CD4-positive, alpha-beta T cell treated with Interleukin-21 for 1 hour (primary cell): ENCODE data around the gene PTGER3.
"Not testable (repeated sequence)": the region's sequence is repeated elsewhere in the genome, so short reads cannot be mapped to it uniquely, and the experiment has no call there.

Source experiments
- DNase-seq: peaks from one replicate; pipeline ENCODE4 v3.0.0-alpha.2; 2020

Gene PTGER3

DNA sequence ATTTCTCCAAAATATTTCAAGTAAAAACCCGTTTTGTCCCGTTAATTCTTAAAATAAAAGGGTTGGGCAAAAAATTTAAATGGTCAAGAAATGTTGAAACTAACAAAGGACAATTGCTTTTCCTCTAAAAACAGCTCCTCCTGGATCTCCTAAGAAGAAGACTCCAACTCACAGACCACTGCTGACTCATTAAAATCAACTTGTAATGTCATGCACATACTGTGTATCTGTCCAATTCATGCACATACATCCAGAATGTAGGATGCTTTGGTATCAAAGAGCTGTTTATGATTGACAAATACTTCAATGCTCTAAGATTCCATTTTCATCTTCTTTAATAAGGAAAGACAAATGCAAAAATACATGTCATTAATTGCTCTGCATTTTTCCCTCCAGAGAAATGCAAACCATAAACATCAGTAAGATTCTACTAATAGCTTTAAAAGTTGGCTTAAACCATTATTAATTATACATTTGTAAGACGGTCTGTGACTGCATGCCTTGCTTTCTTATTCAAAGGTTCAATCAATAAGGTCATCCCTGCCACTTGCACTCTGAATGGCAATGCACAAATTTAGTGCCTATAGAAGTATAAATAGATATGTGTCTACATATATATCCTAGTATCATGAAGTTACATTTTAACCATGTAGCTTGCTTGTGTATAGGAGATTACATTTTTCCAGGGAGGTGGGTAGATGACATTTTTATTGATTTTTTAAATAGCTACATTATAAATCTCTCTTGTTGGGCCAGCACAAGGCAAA, 44.7 kb downstream of the PTGER3 start:
- no peak for DNase-seq

DNA sequence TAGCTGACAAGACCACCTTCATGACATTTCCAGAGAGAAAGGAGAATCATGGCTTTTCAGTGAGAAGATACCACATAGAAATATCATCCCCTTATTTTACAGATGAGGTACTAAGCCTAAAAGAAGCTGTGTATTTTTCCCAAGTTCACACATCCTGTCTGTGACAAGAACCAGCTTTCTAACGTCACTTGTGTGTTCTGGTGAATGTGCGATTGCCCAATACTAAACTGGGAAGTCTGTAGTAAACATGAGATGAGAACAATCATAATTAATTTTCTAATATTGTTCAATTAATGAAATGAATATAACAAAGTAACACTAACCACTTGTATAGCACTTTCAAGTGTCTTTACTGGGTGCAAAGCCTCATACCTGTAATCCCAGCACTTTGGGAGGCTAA, 46.0 kb downstream of the PTGER3 start:
- DNase-seq, result no peak

DNA sequence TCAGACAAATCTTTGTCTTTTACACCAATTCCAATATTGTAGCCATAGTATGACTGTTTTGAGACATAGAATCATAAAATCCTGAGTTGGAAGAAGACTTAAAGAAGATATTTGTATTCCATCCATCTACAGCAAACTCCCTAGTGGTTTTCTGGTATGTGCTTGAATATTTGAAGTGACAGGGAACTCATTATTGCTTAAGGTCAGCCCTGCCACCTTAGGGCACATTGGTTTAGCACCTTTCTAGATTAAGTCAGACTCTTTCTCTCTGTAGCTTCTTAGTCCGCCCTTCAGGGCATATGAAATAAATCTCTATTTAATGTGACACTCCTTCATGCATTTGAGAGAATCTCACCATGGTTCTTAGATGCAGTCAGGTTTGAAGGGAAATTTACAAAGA, 49.8 kb downstream of the PTGER3 start:
- DNase-seq, result no peak

DNA sequence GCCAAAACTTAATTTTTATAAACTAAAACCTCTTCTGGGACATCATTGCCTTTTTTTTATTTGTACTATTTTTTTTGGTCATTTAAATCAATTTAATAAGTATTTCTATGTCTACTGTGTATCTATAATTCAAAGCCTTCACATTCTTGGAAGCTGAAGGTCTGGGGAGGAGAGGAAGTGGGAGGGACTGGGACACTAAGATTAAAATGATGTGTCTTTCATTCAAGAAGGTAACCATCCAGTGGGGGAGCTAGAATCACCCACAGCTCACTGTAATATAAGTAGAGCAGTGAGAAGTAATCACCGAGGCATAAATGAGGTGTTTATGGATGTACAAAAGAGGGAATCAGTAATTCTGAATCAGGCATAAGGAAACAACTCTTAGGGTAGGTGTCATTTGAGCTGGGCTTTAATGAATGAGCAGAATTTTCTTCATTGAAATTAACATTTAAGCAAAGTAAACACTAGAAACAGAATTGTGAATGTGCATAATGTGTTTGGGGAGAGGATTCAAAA, 52.8 kb downstream of the PTGER3 start:
- DNase-seq, result no peak

DNA sequence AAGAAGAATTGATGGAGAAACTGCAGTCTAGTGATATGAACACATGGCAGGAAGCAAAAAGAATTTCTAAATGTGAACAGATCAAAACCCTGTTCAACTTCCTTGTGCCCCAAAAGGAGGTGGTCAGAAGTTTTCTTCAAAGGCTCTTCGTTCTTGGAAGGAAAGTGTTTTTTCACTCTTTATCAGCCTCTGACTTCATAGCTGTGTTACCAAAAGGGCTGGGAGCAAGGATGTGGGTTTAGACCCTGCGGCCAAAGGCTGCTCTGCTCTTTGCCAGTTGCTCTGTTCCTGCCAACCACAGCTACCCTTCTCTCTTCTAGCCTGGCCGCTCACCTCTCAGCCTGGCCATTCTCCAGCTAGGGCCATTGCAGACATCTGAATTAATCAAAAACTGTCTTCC, 53.8 kb downstream of the PTGER3 start:
- DNase-seq, result no peak

DNA sequence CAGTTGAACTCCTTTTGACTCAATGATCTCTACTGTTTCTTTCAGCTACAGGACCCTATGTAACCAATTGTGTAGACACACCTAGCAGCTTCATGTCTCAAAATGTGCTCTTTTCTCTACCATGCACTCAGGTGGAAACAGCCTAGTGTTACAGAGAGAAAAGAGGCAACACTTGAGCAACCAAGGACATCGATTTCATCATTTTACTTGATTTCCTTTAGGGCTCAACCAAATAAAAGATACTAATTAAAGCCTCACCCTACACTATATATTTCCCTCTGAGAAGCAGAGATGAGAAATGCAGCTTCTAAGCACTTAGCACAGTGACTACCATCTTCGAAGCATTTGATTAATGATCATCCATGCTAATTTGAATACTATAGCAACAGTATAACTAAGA, 55.1 kb downstream of the PTGER3 start:
- no peak for DNase-seq

DNA sequence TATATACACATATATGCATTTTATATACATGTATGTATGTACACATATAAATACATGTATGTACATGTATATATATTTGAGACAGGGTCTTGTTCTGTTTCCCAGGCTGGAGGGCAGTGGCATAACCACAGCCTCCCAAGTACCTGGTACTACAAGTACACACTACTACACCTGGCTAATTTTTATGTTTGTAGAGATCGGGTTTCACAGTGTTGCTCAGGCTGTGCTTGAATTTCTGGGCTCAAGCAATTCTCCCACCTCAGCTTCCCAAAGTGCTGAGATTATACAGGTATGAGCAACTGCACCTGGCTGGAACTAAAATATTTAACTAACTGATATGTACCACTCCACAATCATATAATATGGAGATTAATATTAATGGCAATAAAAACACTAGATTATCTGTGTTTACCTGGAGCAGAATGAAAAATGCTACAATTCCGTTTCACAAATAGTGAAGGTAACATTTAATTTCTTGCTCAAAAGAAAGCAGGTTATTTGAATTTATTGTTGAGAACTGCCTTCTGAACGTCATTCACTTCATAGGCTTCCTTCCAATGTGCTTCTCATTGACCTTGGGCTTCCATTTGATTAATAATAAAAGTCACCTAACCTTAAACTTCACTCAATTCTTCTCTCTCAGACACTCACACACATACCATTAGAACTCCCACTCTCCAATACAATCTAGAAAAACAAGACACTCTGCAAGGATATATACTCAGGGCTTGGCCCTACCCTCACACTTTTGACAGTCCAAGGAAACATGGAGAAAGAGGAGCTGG, 57.0 kb downstream of the PTGER3 start:
- DNase-seq, result no peak

DNA sequence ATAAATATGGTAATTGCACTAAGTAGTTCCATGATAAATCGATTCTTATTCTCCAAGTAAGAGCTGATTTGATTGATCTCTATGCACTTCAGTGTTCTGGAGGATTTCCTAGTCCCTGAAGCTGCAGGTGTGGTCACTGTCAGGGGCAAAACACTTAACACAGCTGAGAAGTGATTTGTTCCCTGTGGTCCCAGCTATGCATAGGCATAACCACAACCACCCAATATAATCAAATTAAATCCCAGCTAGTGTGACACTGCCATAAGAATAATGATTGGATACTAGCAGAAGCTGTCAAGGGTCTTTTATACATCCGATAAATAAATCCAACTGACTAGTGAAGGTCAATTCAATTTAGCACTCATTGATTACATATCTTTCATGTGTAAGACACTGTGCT, 60.1 kb downstream of the PTGER3 start:
- no peak for DNase-seq

DNA sequence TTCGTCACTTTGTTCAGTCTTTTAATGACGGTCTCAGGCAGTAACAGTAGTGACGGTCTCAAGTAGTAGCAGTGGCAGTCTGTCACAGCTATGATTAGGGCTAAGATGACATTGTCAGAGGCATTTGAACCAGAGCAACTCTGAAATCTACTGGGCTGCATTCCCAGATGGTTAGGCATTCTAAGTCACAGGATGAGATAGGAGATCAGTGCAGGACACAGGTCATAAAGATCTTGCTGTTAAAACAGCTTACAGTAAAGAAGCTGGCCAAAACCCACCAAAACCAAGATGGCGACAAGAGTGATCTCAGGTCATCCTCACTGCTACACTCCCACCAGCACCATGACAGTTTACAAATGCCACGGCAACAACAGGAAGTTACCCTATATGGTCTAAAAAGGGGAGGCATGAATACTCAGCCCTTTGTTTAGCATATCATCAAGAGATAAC, 61.8 kb downstream of the PTGER3 start:
- not testable (repeated sequence) for DNase-seq

DNA sequence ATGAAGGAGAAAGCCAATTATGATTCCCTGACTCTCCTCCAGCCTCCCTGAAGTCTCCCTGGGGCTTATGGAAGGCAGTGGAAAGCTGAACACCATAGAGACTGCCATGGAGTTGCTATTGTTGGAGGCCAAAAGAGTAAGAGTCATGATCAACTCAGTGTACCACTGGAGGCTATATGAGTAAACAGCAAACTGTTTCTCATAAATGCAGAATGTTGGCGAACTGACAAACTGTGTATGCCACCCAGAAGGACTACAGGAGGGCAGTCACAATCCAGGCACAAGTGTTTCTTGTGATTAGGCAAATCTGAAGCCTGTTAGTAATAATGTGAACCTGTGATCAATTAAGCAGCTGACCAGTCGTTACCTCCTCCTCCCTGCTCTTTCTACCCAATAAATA, 62.3 kb downstream of the PTGER3 start:
- not testable (repeated sequence) for DNase-seq

DNA sequence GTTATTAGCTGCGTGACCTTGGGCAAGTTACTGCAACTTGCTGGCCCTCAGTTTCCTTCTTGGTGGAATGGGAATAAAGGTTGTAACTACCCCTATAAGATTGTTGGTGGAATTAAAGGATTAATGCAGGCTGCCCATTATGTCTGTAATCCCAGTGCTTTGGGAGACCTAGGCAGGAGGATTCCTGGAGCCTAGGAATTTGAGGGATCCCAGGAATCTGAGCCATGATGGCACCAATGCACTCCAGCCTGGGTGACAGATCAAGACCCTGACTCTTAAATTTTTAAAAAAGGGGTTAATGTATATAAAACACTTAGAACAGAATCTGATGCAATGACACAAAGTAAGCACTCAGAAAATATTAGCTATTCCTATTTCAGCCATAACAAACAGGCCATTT, 67.3 kb downstream of the PTGER3 start:
- DNase-seq, result no peak

DNA sequence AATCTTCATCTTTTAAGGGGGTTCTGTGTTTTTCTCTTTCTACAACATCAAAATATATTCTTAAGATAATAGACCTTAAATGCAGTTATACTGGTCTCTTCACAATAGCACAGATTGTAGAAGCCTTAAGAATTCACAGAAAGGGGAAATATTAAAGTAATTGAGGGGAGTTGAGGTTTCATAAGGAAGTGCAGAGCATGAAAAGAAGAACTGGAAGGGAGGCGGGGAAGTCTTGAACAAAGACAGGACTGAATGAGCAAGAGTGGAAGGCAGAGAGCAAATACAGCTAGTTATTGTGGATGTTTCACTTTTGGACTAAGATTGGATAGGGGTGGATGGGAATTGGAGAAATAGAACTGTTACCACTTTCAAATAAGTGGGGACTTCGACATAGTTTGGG, 67.7 kb downstream of the PTGER3 start:
- DNase-seq, result no peak

DNA sequence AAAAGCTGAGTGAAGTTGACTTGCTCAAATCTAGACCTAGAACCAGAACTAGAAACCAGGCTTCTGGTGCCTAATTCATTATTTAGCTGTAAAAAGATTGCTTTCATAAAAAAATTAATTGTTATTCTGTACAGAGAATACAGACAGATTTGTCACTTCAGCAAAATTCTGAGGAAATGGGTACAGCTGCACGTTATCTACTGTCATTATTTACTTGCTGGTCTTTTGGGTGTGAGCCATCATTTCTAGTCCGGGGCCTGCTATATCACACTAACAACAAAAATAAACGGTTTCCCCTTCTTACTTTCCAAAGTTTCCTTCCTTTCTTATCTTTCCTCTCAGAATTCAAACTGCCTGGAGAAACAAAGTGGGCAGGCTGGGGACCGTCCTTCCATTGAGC, 68.3 kb downstream of the PTGER3 start:
- DNase-seq, result no peak

DNA sequence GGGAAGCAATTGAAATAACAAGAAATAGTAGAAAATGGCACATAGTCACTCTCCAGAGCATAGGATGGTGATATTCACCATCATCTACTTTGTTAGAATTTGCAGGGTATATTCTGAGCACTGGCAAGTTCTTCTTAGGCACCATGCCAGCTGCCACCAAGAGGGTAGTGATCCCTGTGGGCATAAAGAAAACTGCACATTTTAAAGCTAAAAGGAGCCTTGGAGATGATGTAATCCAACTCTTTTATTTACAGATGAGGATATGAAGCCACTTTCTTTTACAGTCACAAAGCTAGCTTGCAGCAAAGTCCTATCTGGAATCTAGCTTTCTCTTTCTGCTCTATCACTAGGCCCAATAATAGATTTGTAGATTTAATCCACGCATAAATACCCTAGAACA, 69.0 kb downstream of the PTGER3 start:
- DNase-seq, result no peak

DNA sequence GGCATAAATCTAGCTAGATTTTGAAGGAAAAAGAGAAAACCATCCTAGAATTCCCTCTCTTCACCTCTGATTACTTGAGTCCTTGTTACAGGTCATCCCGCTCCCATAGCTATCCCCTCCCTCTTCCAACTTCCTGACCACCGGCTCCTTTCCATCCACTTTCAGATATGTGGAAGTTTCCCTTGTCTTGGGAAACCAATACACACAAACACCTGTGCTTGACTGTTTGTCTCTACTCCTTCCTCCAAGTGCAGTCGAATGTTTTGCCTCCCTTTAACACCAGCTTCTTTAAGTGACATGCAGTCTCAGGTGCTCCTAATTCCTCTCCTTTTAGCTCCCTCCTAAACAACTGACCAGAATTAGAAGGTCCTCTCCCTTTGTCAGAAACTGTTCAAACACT, 70.0 kb downstream of the PTGER3 start:
- DNase-seq, result no peak

DNA sequence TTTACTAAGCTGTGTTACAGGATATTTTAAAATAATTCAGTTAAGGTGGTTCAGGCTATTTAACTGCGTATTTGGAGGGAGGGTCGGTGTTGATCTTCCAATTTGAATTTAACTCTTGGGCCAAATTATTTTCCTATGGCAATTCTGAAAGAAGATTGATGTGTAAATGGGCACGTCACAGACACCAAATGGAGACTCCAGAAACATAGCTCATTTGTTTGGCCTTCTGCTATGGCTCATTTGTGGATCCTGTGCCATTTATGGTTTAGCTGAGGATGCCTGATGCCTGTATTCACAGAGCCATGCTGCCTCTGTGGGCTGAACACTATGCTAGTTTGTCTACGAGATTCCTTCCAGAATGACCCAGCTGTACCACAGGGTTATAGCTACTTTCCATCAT, 70.6 kb downstream of the PTGER3 start:
- DNase-seq, result no peak

DNA sequence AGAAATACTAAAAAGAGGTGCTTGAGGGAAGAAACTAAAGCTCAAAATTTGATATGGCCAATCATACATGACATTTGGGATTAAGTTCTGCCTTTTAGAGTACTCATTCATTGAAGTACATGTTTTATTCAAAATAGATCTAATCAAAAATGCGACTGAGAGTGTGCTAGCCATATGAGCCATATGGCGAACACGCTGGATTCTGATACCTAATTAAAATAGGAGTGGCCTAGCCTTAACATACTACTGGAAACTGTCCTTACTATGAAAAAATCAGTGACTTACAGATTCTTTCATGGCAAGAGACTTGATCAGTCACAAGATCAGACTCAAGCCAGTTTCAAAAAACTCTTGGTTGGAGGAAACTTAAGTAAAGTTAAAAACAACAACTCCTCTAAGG, 73.9 kb downstream of the PTGER3 start:
- no peak for DNase-seq

DNA sequence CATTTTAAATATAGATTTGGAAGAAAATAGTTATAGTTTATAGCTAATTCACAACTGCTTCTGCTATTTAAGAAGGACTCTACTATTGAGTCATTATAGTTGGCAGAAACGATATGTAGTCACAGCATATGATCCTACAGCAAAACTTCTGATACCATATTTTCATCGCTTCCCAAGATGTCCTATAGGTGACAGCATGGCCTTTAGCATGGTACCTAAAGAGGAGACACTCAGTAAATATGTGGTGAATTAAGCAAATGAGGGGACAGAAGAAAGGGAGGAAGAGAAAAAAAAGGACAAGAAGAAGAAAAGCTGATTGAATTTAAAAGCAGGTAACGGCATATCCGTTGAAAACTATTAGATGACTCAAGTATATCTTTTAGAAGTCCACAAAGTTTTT, 77.2 kb downstream of the PTGER3 start:
- DNase-seq, result no peak

DNA sequence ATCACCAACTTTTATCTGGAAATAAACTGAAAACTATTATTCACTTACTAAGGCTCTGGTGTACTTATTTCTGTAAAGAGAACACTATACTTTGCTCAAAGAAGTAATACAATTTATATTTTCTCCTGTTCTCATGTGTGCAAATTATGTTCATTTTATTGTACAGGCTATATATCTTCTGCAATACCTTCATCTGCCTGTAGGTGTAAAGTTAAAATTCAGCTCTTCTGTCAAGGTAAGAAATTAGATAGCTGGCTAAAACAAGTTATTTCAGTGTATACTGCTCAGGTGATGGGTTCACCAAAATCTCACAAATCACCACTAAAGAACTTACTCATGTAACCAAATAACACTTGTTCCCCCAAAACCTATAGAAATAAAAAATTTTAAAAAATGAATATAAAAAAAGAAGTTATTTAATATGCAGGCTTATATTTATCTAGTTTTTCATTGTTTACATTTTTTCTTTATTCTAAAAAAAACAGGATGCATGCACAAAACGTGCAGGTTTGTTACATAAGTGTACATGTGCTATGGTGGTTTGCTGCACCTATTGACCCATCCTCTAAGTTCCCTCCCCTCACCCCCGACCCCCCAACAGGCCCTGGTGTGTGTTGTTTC, 81.5 kb downstream of the PTGER3 start:
- DNase-seq, result peak; percentile 1

DNA sequence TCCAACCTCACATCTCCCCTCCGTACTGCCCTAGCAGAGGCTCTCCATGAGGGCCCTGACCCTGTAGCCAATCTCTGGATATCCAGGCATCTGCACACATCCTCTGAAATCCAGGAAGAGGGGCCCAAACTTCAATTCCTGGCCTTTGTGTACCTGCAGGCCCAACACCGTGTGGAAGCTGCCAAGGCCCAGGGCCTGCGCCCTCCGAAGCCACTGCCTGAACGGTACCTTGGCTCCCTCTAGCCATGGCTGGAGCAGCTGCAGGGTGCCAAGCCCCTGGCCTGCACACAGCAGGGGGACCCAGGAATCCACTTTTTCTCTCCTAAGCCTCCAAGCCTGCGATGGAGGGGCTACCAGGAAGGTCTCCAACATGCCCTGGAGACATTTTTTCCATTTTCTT, 84.2 kb downstream of the PTGER3 start:
- DNase-seq, result no peak

DNA sequence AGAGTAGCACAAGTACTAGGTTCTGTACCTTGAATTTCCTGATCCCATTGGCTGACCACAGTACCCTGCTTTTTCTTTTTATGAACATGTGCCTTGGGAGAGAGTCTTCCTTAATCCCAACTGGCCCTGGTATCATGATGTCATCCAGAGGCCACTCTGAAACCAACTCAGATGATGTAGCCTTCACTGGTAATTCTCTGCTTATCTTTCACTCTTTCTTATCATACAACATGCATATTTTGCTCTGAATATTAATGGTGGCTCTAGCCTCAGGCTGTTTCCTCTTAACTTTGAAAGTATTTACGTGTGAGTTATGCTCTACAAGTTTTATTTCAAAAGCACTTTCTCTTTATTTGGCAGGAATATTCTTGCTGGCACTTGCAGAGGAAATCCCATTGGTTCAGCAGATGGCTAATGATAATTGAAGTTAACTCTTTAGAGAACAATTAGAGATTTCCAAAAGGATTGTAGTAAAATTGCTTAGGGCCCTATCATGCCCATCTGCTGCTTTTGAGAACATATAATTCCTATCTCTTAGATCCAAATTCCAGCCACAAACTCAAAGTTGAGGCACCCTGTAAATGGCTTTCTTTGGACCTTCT, 86.1 kb downstream of the PTGER3 start:
- no peak for DNase-seq

DNA sequence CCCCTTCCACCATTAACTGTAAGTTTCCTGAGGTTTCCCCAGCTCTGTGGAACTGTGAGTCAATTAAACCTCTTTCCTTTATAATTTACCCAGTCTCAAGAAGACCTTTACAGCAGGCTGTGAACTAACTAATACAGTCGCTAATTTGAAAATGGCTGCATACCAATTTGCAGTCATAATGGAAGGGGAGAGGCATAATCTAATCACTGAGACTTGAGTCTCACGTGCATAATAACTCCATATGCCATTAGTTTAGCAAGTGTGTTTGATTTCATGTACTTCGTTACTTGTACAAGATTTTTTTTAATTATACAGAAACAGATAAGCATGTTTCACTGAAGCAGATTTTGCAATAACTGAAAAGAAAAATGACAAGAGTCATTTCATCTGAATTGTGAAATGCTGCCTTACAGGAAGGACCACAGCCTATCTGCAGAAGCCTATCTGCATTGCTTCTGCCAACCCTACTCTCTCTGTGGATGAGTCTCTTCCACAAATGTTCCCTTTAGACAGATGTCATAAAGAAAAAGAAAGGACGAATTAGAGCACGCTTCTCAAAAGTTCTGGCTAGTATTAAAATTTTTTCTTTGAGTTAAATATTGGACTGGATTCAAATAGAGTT, 99.1 kb downstream of the PTGER3 start:
- no peak for DNase-seq

DNA sequence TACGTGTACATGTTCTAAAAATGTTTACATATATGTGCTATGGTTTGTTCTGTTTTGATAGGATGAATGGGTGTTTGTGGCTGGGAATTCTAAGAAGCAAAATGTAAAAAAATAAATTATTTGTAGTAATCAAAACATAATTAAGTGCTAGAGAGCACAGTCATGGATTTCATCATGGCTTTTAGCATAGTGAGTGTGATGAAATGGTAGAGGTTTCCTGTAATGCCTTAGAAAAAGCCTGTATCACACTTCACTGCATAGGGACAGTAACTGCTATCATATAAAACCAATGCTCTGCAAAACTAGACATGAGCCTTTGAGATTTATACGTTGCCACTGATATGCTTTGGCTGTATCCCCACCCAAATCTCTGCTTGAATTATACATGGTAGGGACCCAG, 99.8 kb downstream of the PTGER3 start:
- DNase-seq, result no peak
